HL-60 (cell line): Measurements from ENCODE around the gene ZNF578.
"Not testable (repeated sequence)": the region's sequence is repeated elsewhere in the genome, so short reads cannot be mapped to it uniquely, and the experiment has no call there.

Experiments
- CTCF ChIP-seq: IDR thresholded peaks from one replicate; pipeline ENCODE4 v1.5.1; 2011; ENCODE audit warnings: low read length, control low read depth, inconsistent platforms; ENCODE audit not compliant: insufficient read depth
- GABPA ChIP-seq: IDR thresholded peaks from 2 replicates; pipeline ENCODE4 v1.6.1; 2012; ENCODE audit warnings: low read depth
- POLR2AphosphoS5 ChIP-seq: IDR thresholded peaks from 2 replicates; pipeline ENCODE4 v1.6.1; 2012; ENCODE audit warnings: low read depth
- REST ChIP-seq: IDR thresholded peaks from 2 replicates; pipeline ENCODE4 v1.6.1; 2012; ENCODE audit warnings: low read depth; ENCODE audit not compliant: insufficient replicate concordance

- not testable (repeated sequence) for TF ChIP-seq CTCF, REST, POLR2AphosphoS5, GABPA
Measured at GRCh38 chr19:52541176-52541575, 87.8 kb downstream of the ZNF578 start.
